ENCODE measurements around the gene BMP15. TPM values are rescaled to one million over a fixed set of nuclear protein-coding genes. Genes with fewer than 3 reads are reported as not detected.

The BMP15 gene
- polyA plus RNA-seq, 1 experiment, result not detected

DNA sequence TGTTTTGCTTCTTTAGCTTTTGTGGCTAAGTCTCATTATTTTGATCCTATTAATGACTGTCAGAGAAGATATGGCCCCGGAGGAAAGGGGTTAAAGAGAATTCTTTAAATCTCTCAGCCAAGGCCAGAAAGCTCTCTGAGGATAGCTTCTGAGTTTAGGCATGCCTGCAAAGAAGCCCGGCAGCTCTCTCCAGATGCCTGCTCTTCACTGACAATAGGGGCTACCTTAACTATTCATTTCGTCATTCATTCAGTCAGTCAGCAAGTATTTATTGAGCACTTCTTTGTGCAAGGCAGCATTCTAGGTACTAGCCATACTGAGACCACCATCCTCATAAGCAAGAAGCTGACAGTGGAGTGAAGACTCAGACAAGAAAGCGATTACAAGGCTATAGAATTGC lies 34.0 kb upstream of the BMP15 start:
- ChIA-PET CTCF (no interaction called here), POLR2A (no interaction called here)
- H3K4me3 ChIP-seq (ENCODE audit: low read depth, low read length), result no peak overlapping the region
- no peak for TF ChIP-seq CTCF (IDR thresholded peaks at IDR 0.05; ENCODE audit: insufficient read depth, low read depth, low read length)
- DNase-seq (ENCODE audit: low read depth), result no peak
- H3K27me3 ChIP-seq (ENCODE audit: control insufficient read depth, insufficient read depth, low read length), result no peaks in the 10 kb centered on the region
- no peaks in the 10 kb centered on the region for H3K36me3 ChIP-seq (ENCODE audit: control insufficient read depth, insufficient read depth, low read length)

- POLR2A ChIA-PET, result no interaction called here
- TF ChIP-seq CTCF (IDR thresholded peaks at IDR 0.05; ENCODE audit: insufficient read depth, low read depth, low read length), result no peak
- CTCF ChIA-PET, result no interaction called here
- H3K36me3 ChIP-seq (ENCODE audit: control insufficient read depth, insufficient read depth, low read length), result no peaks in the 10 kb centered on the region
- H3K27me3 ChIP-seq (ENCODE audit: control insufficient read depth, insufficient read depth, low read length), result no peaks in the 10 kb centered on the region
- no peak overlapping the region for H3K4me3 ChIP-seq (ENCODE audit: low read depth, low read length)
- DNase-seq (ENCODE audit: low read depth), result peak; percentile 1
Observed at GRCh38 chrX:50877310-50877709, 33.2 kb upstream of the BMP15 start.

GRCh38 chrX:50881028-50881427 lies 29.5 kb upstream of the BMP15 start:
- DNase-seq (ENCODE audit: low read depth), result no peak
- H3K4me3 ChIP-seq (ENCODE audit: low read depth, low read length), result no peak overlapping the region
- no peaks in the 10 kb centered on the region for H3K36me3 ChIP-seq (ENCODE audit: control insufficient read depth, insufficient read depth, low read length)
- ChIA-PET POLR2A (no interaction called here), CTCF (no interaction called here)
- TF ChIP-seq CTCF (IDR thresholded peaks at IDR 0.05; ENCODE audit: insufficient read depth, low read depth, low read length), result no peak
- H3K27me3 ChIP-seq (ENCODE audit: control insufficient read depth, insufficient read depth, low read length), result no peaks in the 10 kb centered on the region

DNA sequence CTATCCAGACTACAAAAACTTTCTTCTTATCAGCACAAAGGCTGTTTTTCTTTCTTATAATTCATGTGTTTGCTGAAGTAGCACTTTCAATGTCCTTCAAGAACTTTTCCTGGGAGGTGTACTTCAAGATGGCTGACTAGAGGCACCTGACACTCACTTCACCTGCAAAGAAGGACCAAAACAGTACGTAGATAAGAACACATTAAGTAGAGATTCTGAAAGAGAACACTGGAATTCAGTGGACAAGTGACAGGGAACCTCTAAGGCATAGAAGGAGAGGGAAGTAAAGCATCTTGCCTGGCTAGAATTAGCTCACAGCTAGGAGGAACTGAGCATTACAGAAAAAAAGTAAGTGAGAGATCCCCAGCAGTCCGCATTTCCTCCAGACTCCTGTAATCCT lies 21.7 kb upstream of the BMP15 start:
- CTCF ChIA-PET, result interaction anchor here (0.6 kb wide), 1 partner anchor 125 kb away, joined by 3 read pairs; no protein-coding TSS in a partner anchor
- Histone ChIP-seq H3K27me3 (ENCODE audit: control insufficient read depth, insufficient read depth, low read length) (no peaks in the 10 kb centered on the region), H3K4me3 (ENCODE audit: low read depth, low read length) (no peak overlapping the region), H3K36me3 (ENCODE audit: control insufficient read depth, insufficient read depth, low read length) (no peaks in the 10 kb centered on the region)
- TF ChIP-seq CTCF (IDR thresholded peaks at IDR 0.05; ENCODE audit: insufficient read depth, low read depth, low read length), result no peak
- DNase-seq (ENCODE audit: low read depth), result no peak
- POLR2A ChIA-PET, result no interaction called here

- POLR2A ChIA-PET, result no interaction called here
- Histone ChIP-seq H3K27me3 (ENCODE audit: control insufficient read depth, insufficient read depth, low read length) (no peaks in the 10 kb centered on the region), H3K36me3 (ENCODE audit: control insufficient read depth, insufficient read depth, low read length) (no peaks in the 10 kb centered on the region), H3K4me3 (ENCODE audit: low read depth, low read length) (no peak overlapping the region)
- CTCF ChIA-PET, result no interaction called here
- TF ChIP-seq CTCF (IDR thresholded peaks at IDR 0.05; ENCODE audit: insufficient read depth, low read depth, low read length), result no peak
- DNase-seq (ENCODE audit: low read depth), result no peak
Observed at GRCh38 chrX:50889582-50889981, 21.0 kb upstream of the BMP15 start.

Data from BJ (cell line).